ENCODE data around the gene FAM216A. TPM values are rescaled to one million over a fixed set of nuclear protein-coding genes. Genes with fewer than 3 reads are reported as not detected.

FAM216A gene
- total RNA-seq, 1 experiment from 2014 or later = 40.6 TPM

- no peak for DNase-seq (ENCODE audit: low read depth)
Measured at GRCh38 chr12:110538869-110539622, 70.4 kb downstream of the FAM216A start.

Other genes starting within 250 kb of the FAM216A start
- 114 and 132 TPM in 2 replicates for gene ATP2A2, start 187.6 kb upstream of the FAM216A start, total RNA-seq (2014; rRNA removed)
- gene ANAPC7, start 65.1 kb upstream of the FAM216A start, total RNA-seq (2014; rRNA removed) = 59.3 and 66.3 TPM in 2 replicates
- gene ARPC3, start 18.5 kb upstream of the FAM216A start, total RNA-seq (2014; rRNA removed) = 348 and 595 TPM in 2 replicates
- 27.4 and 27.9 TPM in 2 replicates for gene GPN3, start 588 bp upstream of the FAM216A start, total RNA-seq (2014; rRNA removed)
- gene VPS29, start 33.3 kb downstream of the FAM216A start, total RNA-seq (2014; rRNA removed) = 77.5 and 82.8 TPM in 2 replicates
- 1.0 and 1.5 TPM in 2 replicates for gene RAD9B, start 33.5 kb downstream of the FAM216A start, total RNA-seq (2014; rRNA removed)
- gene PPTC7, start 114.5 kb downstream of the FAM216A start, total RNA-seq (2014; rRNA removed) = 4.8 and 9.2 TPM in 2 replicates
- gene TCTN1, start 145.3 kb downstream of the FAM216A start, total RNA-seq (2014; rRNA removed) = 34.3 TPM in 2 replicates
- gene HVCN1, start 220.3 kb downstream of the FAM216A start, total RNA-seq (2014; rRNA removed) = 4.3 and 4.9 TPM in 2 replicates